Activated naive CD4-positive, alpha-beta T cell treated with anti-CD3 and anti-CD28 coated beads for 36 hours (primary cell): Measurements from ENCODE around the gene VPS54. TPM values are rescaled to one million over a fixed set of nuclear protein-coding genes. Genes with fewer than 3 reads are reported as not detected.

Experiments used
- CTCF ChIA-PET: fragments of 350-600 bp; sonication (Branson Sonifier 250); formaldehyde crosslinking; loops from one replicate; lab custom pipeline; 2021; ENCODE audit warnings: antibody characterized with exemption; lab: Charles Lee
- DNase-seq: peaks from one replicate; pipeline ENCODE4 v3.0.0-alpha.2; 2020
- H3K27ac Mint-ChIP-seq: one replicate; pipeline ENCODE4 v1.8.0; 2021; ENCODE audit warnings: mild to moderate bottlenecking, mixed read lengths
- H3K27me3 Mint-ChIP-seq: one replicate; pipeline ENCODE4 v1.8.0; 2021; ENCODE audit warnings: low read depth, mixed read lengths
- H3K36me3 Mint-ChIP-seq: one replicate; pipeline ENCODE4 v1.8.0; 2021; ENCODE audit warnings: low read depth, mixed read lengths
- H3K4me1 Mint-ChIP-seq: one replicate; pipeline ENCODE4 v1.8.0; 2021; ENCODE audit warnings: low read depth, mixed read lengths
- H3K4me3 Mint-ChIP-seq: one replicate; pipeline ENCODE4 v1.8.0; 2021; ENCODE audit warnings: mild to moderate bottlenecking, moderate library complexity, mixed read lengths
- H3K9me3 Mint-ChIP-seq: one replicate; pipeline ENCODE4 v1.8.0; 2021; ENCODE audit warnings: mixed read lengths
- intact Hi-C: fragments of 100-400 bp; cut with micrococcal nuclease; formaldehyde crosslinking; loops from one replicate; pipeline ENCODE4 v1.15.1; 2023
- total RNA-seq, 2 experiments: library from RNA; stranded (reverse); gene quantifications; one replicate each; pipeline ENCODE4 v1.2.3, GENCODE V29; 2021

Gene VPS54
- total RNA-seq, 2 experiments from 2014 or later = 7.0 to 7.7 TPM

- Mint-ChIP-seq H3K36me3 (peaks cover 15% of the 10 kb centered on the region), H3K9me3 (no peaks in the 10 kb centered on the region), H3K27me3 (no peaks in the 10 kb centered on the region), H3K4me3 (no peak overlapping the region), H3K27ac (peak overlapping the region; percentile 53), H3K4me1 (peaks cover 11% of the 10 kb centered on the region)
- CTCF ChIA-PET = interaction anchor here (0.6 to 1.5 kb wide), 7 partner anchors 23 to 439 kb away, joined by 3 to 6 read pairs (median 4); no protein-coding TSS in a partner anchor
- peak; percentile 74 for DNase-seq
- intact Hi-C loops = loop anchor here (1.0 to 2.0 kb wide), 4 partner anchors 48 to 300 kb away; partner anchors contain the start of genes MDH1 and WDPCP
These were observed 130.5 kb downstream of the VPS54 start for GRCh38 chr2:63888490-63889402.

GRCh38 chr2:63888053-63888452, 131.2 kb downstream of the VPS54 start:
- CTCF ChIA-PET = interaction anchor here (0.6 to 1.0 kb wide), 5 partner anchors 22 to 198 kb away, joined by 3 to 4 read pairs (median 3); no protein-coding TSS in a partner anchor
- no peak for DNase-seq
- intact Hi-C loops = loop anchor here (1.0 to 2.0 kb wide), 3 partner anchors 189 to 299 kb away; partner anchors contain the start of genes MDH1 and WDPCP
- Mint-ChIP-seq H3K36me3 (peaks cover 13% of the 10 kb centered on the region), H3K27ac (peak overlapping the region; percentile 6), H3K27me3 (no peaks in the 10 kb centered on the region), H3K9me3 (no peaks in the 10 kb centered on the region), H3K4me3 (no peak overlapping the region), H3K4me1 (peaks cover 12% of the 10 kb centered on the region)

DNA sequence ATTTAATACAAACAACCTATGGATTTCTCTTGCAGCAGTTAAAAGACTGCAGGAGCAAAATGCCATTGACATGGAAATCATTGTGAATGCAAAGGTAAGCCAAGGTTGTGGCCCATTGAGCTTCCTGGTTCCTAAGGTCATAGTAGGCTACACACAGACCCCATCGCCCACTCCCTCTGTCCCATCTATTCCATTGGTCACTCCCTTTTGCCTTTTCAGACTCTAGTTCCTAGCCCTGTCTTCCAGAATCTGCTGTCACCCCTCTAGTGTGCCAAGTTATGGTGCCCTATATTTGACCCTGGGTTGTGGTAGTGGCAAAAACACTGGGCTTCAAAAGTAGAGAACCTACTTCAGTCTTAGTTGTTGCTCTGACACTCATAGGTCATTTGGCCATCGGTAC, 132.8 kb downstream of the VPS54 start:
- CTCF ChIA-PET = interaction anchor here (0.9 to 1.1 kb wide), 3 partner anchors 34 to 195 kb away, joined by 3 to 4 read pairs (median 3); no protein-coding TSS in a partner anchor
- Mint-ChIP-seq H3K4me1 (peaks cover 26% of the 10 kb centered on the region), H3K9me3 (no peaks in the 10 kb centered on the region), H3K4me3 (no peak overlapping the region), H3K27me3 (no peaks in the 10 kb centered on the region), H3K36me3 (peaks cover 17% of the 10 kb centered on the region), H3K27ac (peak overlapping the region; percentile 16)
- no peak for DNase-seq
- intact Hi-C loops = no loop called here

- Mint-ChIP-seq H3K27me3 (no peaks in the 10 kb centered on the region), H3K4me3 (no peak overlapping the region), H3K9me3 (no peaks in the 10 kb centered on the region), H3K27ac (peak overlapping the region; percentile 25), H3K36me3 (peaks cover 11% of the 10 kb centered on the region), H3K4me1 (peaks cover 29% of the 10 kb centered on the region)
- intact Hi-C loops = loop anchor here (5.0 kb wide), 1 partner anchor 445 kb away; no protein-coding TSS in a partner anchor
- peak; percentile 34 for DNase-seq
- CTCF ChIA-PET = interaction anchor here (0.6 to 1.9 kb wide), 2 partner anchors 13 to 21 kb away, joined by 4 to 5 read pairs; no protein-coding TSS in a partner anchor
These were observed 136.7 kb downstream of the VPS54 start for GRCh38 chr2:63882395-63883105.

DNA sequence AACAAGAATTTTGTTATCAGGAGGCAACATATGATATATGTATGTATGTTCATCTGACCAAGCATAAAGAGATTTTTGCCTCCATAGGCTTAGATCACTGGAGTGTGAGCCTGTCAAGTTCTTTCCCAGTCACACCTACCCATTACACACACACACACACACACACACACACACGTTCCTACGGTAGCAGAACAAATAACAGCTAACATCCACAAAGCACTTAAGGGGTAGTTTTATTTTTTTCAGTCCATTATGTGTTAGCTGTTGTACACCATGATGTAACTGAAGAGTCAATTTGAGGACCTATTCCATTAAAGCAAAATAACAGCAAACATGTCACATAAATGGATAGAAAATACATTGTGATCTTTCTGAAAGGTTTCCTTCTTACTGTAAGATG, 138.0 kb downstream of the VPS54 start:
- Mint-ChIP-seq H3K27me3 (no peaks in the 10 kb centered on the region), H3K9me3 (no peaks in the 10 kb centered on the region), H3K36me3 (peaks cover 17% of the 10 kb centered on the region), H3K4me3 (no peak overlapping the region), H3K4me1 (peaks cover 31% of the 10 kb centered on the region), H3K27ac (no peak overlapping the region)
- CTCF ChIA-PET = interaction anchor here (1.3 to 1.9 kb wide), 2 partner anchors 20 to 183 kb away, joined by 4 to 5 read pairs; no protein-coding TSS in a partner anchor
- DNase-seq = no peak
- intact Hi-C loops = loop anchor here (5.0 kb wide), 1 partner anchor 446 kb away; no protein-coding TSS in a partner anchor

DNA sequence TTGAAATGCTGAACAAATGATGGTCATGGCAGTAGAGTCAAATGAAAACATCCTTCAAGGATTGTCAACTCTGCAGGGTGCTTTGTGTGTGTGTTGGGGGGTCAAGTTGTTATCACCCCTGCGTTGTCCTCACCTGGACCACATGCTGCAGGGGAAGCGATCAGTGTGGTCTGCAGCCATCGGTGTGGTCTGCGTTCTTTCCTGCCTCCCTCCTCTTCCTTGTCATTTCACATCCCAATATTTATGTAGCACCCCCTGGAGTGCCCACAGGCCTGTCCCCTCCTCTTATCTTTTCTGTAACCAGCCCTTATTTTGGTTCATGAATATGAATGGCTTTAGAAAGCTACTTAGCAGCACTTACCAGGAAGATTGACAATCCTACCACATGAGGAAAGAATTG, 138.6 kb downstream of the VPS54 start:
- Mint-ChIP-seq H3K4me1 (peaks cover 35% of the 10 kb centered on the region), H3K27me3 (no peaks in the 10 kb centered on the region), H3K4me3 (no peak overlapping the region), H3K36me3 (peaks cover 17% of the 10 kb centered on the region), H3K27ac (no peak overlapping the region), H3K9me3 (no peaks in the 10 kb centered on the region)
- CTCF ChIA-PET = interaction anchor here (1.3 to 1.9 kb wide), 2 partner anchors 19 to 182 kb away, joined by 4 to 5 read pairs; no protein-coding TSS in a partner anchor
- no peak for DNase-seq
- intact Hi-C loops = loop anchor here (5.0 kb wide), 1 partner anchor 447 kb away; no protein-coding TSS in a partner anchor

DNA sequence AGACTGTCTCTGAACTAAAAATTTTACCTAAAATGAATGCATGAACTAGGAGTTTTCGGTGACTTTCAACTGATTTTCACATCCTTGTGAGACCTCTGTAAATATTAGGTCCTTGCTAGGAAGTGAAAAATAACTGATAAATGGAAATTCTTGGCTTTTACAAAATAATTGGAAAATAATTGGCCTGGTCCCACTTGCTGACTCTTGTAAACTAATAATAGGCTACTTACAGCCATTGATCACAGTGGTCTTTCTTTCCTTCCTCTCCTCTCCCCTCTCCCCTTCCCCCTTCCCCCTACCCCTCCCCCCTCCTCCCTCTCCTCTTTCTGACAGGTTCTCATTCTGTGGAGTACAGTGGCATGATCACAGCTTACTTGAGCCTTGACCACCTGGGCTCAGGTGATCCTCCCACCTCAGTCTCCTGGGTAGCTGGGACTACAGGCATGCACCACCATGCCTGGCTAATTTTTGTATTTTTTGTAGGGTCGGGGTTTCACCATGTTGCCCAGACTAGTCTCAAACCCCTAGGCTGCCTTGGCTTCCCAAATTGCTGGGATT, 139.3 kb downstream of the VPS54 start:
- CTCF ChIA-PET = interaction anchor here (1.3 kb wide), 1 partner anchor 181 kb away, joined by 4 read pairs; no protein-coding TSS in a partner anchor
- no peak overlapping the region for H3K27ac Mint-ChIP-seq
- H3K9me3 Mint-ChIP-seq = no peaks in the 10 kb centered on the region
- H3K4me3 Mint-ChIP-seq = no peak overlapping the region
- H3K36me3 Mint-ChIP-seq = peaks cover 17% of the 10 kb centered on the region
- H3K4me1 Mint-ChIP-seq = peaks cover 41% of the 10 kb centered on the region
- no peak for DNase-seq
- no peaks in the 10 kb centered on the region for H3K27me3 Mint-ChIP-seq
- intact Hi-C loops = loop anchor here (5.0 kb wide), 1 partner anchor 447 kb away; no protein-coding TSS in a partner anchor

- Mint-ChIP-seq H3K36me3 (peaks cover 29% of the 10 kb centered on the region), H3K4me3 (no peak overlapping the region), H3K9me3 (no peaks in the 10 kb centered on the region), H3K4me1 (peaks cover 47% of the 10 kb centered on the region), H3K27me3 (no peaks in the 10 kb centered on the region), H3K27ac (no peak overlapping the region)
- intact Hi-C loops = no loop called here
- CTCF ChIA-PET = no interaction called here
- no peak for DNase-seq
These were observed 140.7 kb downstream of the VPS54 start for GRCh38 chr2:63878486-63878885.

- intact Hi-C loops = no loop called here
- Mint-ChIP-seq H3K27ac (no peak overlapping the region), H3K4me1 (peaks cover 34% of the 10 kb centered on the region), H3K4me3 (no peak overlapping the region), H3K27me3 (no peaks in the 10 kb centered on the region), H3K36me3 (peaks cover 31% of the 10 kb centered on the region), H3K9me3 (no peaks in the 10 kb centered on the region)
- CTCF ChIA-PET = interaction anchor here (0.7 to 1.6 kb wide), 2 partner anchors 15 to 455 kb away, joined by 3 to 4 read pairs; no protein-coding TSS in a partner anchor
- no peak for DNase-seq
These were observed 142.9 kb downstream of the VPS54 start for GRCh38 chr2:63876311-63876710.

DNA sequence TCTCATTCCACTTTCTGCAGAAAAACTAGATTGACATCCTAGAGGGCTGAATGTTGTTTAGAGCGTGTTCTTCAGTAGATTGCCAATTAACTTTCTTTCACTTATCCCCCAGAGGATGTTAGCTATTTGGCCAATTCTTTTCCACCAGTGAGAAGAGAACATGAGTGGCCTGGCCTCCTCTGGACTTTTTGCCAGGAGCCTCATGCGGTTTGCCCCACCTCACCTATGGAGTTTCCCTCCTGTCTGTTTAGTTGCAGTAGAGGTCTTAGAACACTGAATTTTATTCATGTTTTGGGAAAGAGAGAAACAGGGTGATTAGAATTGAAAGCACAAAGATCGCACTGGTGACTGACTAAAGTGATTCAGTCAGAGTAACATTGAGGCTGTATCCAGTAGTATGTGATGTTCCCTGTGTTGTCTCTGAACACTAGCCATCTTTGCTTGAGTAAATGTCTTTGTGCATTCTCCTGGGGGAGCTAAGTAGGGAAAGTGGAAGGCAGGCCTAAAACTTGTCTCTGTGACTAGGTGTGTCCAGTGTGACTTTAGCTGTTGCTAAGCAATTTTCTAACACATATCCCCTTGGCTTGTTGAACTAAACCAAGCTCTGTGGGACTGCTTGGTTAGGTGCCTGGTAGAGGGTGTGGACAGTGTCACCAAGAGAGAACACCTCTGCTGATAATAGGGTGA, 143.5 kb downstream of the VPS54 start:
- intact Hi-C loops = no loop called here
- no peaks in the 10 kb centered on the region for H3K27me3 Mint-ChIP-seq
- peaks cover 29% of the 10 kb centered on the region for H3K4me1 Mint-ChIP-seq
- CTCF ChIA-PET = interaction anchor here (0.6 to 1.6 kb wide), 4 partner anchors 14 to 455 kb away, joined by 3 to 4 read pairs (median 4); no protein-coding TSS in a partner anchor
- H3K36me3 Mint-ChIP-seq = peaks cover 29% of the 10 kb centered on the region
- no peaks in the 10 kb centered on the region for H3K9me3 Mint-ChIP-seq
- no peak overlapping the region for H3K4me3 Mint-ChIP-seq
- DNase-seq = no peak
- no peak overlapping the region for H3K27ac Mint-ChIP-seq

DNA sequence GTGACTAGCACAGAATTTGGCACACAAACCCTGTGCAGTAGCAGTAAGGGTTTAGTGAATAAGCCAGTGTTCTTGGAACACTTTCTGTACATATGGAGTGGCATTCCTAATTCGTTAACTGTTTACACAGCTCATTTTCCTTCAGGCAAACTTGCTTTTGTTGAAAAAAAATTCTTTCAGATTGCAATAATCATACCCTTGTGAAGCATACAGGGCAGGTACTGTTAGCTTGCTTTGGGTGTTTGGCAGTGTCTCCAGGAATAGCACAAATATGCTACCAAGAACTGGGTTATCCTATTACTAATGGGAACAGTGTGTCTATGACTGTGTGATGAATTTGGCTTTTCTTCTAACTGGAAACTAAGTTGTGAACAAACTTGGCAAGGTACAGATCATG, 144.1 kb downstream of the VPS54 start:
- peaks cover 28% of the 10 kb centered on the region for H3K36me3 Mint-ChIP-seq
- no peaks in the 10 kb centered on the region for H3K9me3 Mint-ChIP-seq
- CTCF ChIA-PET = interaction anchor here (0.6 to 1.6 kb wide), 5 partner anchors 8 to 182 kb away, joined by 3 to 4 read pairs (median 3); no protein-coding TSS in a partner anchor
- DNase-seq = no peak
- H3K27me3 Mint-ChIP-seq = no peaks in the 10 kb centered on the region
- H3K27ac Mint-ChIP-seq = no peak overlapping the region
- intact Hi-C loops = no loop called here
- H3K4me3 Mint-ChIP-seq = no peak overlapping the region
- H3K4me1 Mint-ChIP-seq = peaks cover 24% of the 10 kb centered on the region
